Fibroblast of skin of back (primary cell): ENCODE results near the gene NENF. TPM values are rescaled to one million over a fixed set of nuclear protein-coding genes. Genes with fewer than 3 reads are reported as not detected.
"Not testable (repeated sequence)": the region's sequence is repeated elsewhere in the genome, so short reads cannot be mapped to it uniquely, and the experiment has no call there.

Experiments used
- DNase-seq: peaks from one replicate; pipeline ENCODE4 v3.0.0-alpha.2; 2013
- polyA plus RNA-seq, 2 experiments: library from polyadenylated mRNA; unstranded; fragments of 120-200 nt; gene quantifications; one replicate each; pipeline ENCODE4 v1.2.1, GENCODE V29; 2013; ENCODE audit not compliant: insufficient read length in 2 of 2

The NENF gene
- polyA plus RNA-seq (2013, experiment 1 of 2; ENCODE audit: insufficient read length) = 53.9 TPM
- polyA plus RNA-seq (2013, experiment 2 of 2; ENCODE audit: insufficient read length) = 43.1 TPM

DNA sequence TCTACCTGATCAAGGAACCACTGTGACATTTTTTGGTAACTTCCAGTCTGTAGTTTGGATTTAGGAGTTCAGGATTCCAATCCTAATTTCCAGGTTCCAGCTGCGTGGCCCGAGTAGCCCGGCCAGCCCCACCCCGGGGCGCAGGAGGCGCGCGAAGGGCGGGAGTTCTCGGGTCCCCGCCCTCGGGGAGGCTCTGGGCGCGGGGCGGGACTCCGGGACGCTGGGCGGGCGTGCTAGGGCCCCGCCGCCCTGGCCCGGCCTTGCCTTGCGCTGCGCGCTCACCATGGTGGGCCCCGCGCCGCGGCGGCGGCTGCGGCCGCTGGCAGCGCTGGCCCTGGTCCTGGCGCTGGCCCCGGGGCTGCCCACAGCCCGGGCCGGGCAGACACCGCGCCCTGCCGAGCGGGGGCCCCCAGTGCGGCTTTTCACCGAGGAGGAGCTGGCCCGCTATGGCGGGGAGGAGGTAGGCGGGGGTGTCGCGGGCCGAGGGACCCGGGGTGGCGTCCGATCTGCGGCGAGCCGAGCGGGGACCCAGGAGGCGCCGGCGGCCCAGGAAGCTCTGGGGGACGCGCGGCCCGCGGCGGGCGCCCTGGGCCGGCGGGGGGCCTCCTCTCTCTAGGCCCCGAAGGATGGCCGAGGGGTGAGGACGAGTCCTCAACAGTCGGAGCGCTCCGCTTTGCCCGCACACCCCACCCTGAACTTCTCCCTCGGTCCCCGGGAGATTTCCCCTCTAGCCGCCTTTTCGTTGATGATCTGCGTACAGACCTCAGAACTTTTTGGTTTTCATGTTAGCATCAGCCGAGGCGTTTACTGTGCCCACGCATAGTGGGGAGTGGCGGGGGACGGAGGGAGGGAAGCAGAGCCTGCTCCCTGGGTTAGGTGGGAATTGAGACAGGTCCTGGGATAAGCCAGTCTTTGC is at the start of gene NENF:
Gene NENF, plus strand, starts transcription at position 260 of the 916 bp plus-strand sequence. Its CDS starts 24 bp downstream, at position 284.
- peak; percentile 85 for DNase-seq

DNA sequence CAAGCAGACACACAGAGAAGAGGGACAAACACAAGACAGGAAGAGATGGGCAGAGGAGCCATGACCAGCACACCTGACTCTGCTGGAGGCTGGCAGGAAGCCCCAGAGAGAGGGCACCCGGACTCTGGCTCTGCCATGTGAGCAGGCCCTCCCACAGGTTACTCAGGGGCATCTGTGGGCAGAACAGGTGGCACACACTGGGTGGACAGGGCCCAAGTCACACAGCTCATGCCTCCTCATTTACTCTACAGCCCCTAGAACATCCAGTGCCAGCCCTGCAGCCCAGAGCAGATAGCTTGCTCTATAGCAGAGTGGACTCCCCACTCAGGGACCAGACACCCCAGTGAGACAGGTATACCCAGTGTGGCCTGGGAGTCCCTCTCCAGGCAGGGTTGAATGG is 46.7 kb upstream of the NENF start:
- DNase-seq = no peak

DNA sequence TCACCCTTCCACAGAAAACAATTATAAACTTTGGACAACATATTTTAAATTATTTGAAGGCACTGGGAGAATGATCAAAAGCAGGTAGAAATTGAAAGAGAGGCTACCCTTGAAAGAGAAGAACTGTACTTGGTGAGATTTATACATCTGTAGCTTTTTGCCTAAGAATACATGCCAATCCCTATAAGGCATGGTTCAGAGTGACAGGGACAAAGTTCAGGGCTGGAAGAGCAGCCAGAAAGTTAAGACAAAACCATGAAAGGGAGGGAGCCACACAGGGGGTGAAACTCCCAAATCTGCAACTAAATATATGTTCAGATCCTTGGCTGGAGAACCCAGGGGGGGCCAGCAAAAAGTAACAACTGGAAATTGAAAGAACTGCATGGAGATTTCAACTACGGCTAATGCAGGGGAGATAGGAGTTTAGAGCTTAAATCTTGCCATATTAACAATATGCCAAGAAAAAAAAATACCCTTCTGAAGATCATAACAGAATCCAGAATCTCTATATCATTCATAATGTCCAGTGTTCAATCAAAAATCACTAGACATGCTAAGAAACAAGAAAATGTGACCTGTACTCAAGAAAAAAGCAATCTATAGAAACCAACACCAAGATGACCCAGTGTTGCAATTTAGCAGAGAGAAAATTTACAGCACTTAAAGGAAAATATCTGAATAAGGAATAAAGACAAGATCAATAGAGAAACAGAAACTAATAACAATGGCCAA is 43.6 kb upstream of the NENF start:
- no peak for DNase-seq

DNA sequence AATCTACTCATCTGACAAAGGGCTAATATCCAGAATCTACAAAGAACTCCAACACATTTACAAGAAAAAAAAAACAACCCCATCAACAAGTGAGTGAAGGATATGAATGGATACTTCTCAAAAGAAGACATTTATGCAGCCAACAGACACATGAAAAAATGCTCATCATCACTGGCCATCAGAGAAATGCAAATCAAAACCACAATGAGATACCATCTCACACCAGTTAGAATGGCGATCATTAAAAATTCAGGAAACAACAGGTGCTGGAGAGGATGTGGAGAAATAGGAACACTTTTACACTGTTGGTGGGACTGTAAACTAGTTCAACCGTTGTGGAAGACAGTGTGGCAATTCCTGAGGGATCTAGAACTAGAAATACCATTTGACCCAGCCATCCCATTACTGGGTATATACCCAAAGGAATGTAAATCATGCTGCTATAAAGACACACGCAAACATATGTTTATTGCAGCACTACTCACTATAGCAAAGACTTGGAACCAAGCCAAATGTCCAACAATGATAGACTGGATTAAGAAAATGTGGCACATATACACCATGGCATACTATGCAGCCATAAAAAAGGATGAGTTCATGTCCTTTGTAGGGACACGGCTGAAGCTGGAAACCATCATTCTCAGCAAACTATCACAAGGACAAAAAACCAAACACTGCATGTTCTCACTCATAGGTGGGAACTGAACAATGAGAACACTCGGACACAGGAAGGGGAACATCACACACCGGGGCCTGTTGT is 36.9 kb upstream of the NENF start:
- DNase-seq = not testable (repeated sequence)

DNA sequence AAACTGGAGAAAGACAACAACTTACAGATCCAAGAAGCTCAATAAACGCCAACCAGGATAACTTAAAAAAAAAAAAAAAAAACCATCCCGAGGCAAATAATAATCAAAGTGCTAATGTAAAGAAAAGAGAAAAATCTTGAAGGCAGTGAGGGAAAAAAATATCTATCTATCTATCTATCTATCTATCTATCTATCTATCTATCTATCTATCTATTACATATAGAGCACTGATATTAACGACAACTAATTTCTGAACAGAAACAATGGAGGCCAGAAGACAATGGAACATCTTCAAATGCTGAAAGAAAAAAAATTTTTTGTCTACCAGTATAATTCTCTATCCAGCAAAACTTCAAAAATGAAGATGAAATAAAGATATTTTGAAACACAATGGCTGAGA is 36.1 kb upstream of the NENF start:
- no peak for DNase-seq

DNA sequence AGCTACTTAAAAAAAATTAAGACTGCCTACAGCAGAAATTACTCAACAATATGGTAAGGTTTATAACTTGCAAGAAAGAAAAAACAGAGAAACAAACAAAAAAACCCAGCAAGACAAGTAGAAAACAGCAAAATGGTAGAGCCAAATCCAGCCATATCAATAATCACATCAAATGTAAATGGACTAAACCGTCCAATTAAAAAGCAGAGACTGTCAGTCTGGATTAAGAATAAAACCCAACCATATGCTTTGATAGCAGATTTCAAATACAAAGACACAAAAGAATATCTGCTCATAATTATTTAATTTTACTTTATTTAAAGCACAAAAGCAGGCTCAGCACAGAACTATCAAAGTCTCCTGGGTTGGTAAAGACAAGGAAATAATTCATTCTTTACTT is 35.5 kb upstream of the NENF start:
- DNase-seq = no peak

DNA sequence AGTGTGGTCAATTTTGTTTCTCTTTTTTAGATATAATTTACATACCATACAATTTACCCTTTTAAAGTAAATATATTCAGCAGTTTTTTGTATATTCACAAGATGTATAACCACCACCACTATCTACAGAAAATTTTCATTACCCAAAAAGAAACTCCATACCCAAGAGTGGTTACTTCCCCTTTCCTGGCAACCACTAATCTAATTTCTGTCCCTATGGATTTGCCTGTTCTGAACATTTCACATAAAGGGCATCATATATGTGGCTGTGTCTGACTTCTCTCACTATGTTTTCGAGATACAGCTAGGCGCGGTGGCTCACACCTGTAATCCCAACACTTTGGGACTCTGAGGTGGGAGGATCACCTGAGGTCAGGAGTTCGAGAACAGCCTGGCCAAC is 31.7 kb upstream of the NENF start:
- DNase-seq = no peak

DNA sequence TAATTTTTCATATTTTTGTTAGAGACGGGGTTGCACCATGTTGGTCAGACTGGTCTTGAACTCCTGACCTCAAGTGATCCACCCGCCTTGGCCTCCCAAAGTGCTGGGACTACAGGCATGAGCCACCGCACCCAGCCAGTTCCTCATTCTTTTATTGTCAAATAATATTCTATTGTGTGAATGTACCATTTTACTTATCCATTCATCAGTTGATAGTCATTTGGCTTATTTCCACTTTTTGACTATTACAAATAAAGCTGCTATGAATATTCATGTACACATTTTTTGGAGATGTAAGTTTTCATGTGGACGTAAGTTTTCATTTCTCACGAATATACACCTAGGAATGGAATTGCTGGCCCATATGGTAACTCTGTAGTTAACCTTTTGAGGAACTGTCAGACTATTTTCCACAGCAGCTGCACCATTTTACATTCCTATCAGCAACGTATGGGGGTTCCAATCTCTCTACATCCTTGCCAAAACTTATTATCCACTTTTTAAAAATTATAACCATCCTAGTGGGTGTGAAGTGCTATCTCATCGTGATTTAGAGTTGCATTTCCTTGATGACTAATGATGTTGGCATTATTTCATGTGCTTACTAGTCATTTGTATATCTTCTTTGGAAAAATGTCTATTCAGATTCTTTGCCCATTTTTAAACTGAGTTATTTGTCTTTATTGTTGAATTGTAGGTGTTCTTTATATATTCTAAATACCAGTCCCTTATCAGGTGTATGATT is 30.7 kb upstream of the NENF start:
- peak; percentile 57 for DNase-seq

DNA sequence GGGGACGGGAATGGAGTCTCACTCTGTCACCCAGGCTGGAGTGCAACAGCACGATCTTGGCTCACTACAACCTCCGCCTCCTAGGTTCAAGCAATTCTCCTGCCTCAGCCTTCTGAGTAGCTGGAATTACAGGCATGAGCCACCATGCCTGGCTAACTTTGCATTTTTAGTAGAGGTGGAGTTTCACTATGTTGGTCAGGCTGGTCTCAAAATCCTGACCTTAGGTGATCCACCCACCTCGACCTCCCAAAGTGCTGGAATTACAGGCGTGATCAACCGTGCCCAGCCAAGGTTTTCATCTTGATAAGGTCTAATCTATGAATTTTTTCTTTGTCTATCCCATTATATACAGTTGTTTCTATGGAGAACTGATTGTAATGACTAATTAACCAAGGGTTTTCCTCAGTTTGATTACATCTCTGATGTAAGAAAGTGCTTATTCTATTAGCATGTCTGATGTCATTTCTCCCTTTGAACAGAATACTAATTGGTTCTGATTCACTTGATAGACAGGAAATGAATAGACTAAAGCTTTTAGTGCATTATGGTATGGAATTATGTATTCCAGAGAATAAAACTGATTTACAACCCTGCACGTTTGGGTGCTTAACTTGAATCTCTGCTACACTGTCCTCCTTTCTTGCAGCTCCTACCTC is 29.9 kb upstream of the NENF start:
- no peak for DNase-seq

DNA sequence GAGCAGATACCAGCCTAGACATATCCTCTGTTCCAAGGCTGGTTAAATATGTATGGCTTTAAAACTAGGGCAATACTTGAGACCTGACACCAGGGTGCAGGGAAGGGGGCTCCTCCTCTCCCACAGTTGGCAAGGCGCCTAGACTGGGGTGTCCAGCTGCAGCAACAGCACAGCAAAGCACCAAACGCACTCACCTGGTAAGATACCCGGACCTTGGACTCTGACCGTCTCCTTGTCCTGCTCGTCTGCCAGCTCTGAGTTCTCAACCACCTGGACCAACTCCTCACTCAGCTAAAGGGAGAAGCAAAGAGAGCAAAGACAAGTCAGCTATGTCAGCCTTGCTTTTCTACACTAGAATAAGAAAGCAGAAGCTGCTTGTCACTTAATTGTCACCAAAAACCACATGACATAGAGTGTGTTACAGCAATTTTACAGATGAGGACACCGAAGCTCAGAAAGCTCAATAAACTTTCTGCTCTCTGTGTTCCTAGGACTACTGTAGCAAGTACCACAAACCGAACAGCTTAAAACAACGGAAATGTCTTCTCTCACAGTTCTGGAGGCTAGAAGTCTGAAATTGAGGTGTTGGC is 22.4 kb upstream of the NENF start:
- DNase-seq = no peak

DNA sequence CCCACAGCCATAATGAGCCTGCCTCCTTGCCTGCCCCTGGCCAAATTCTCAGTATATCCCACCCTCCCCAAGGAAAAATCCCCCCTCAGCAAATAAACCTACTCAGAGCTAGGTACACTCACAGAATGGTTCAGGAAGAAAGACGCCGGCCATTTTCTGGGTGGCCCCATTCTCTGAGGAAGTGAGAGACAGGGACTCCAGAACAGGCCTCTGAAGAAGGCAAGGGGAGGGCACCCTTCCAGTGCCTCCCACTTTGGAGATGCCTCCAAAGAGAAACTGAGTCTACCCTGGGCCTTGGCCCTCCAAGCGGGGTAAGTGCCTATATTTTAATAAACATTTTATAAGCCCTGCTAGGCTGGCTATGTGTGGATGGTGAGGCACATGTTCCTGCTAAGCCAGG is 20.3 kb upstream of the NENF start:
- DNase-seq = no peak

DNA sequence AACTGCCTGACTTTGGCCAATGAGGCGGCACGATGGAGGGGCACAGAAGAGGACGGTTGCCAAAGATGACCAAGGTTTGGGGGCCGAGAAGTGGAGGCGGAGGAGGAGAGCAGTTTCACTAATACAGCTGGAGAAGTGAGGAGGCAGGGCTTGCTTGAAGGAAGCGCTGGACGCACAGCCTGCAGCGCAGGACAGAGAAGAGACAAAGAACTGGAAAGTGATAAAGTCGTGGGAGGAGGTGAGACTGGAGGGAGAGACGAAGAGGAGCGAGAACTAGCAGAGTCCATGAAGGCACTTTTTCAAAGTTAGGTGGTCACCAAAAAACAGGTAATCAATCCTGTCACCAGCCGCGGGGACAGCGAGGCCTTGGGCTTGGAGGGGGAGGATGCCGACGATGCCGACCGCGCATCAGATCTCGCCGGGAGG is 18.8 kb upstream of the NENF start:
- DNase-seq = peak; percentile 20

DNA sequence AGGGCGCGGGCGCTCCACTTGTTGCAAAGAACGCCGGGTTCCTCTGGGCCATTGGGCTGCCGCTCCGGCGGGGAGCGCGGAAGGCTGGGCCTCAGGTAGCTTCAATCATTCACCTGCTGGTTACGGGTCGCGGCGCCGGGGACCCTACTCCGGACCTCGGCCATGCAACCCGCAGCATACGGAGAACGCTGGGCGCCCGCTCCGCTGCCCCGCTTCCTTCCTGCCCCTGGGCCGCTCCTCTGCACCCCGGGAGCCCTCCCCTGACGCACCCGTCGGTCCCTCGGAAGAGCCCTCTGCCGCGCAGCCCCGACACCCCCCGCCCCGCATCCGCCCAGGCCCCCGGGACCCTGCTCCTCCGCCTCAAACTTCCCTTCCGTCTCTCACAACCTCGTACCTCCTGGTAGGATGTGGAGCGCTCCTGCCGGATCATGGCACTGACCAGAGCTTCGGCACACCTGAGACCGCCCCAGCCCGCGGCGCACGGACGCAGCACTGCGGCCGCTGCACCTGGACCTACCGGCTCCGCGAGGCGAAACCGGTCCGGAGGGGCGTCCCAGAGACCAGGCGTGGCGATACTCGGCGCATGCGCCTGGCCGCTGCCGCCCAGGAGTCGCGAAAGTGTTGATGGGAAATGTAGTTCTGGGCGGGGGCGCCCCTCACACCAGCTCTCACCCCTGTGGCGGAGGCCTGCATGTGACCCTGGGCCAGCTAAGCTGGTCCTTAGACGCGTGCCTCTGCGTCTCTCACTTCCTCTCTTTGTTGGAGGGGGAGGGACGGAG is 18.2 kb upstream of the NENF start, which contains the start of gene PACC1:
Gene PACC1, minus strand, starts transcription at position 559 of the 779 bp plus-strand sequence. Its CDS starts 129 bp downstream, at position 430.
- DNase-seq = peak; percentile 86

DNA sequence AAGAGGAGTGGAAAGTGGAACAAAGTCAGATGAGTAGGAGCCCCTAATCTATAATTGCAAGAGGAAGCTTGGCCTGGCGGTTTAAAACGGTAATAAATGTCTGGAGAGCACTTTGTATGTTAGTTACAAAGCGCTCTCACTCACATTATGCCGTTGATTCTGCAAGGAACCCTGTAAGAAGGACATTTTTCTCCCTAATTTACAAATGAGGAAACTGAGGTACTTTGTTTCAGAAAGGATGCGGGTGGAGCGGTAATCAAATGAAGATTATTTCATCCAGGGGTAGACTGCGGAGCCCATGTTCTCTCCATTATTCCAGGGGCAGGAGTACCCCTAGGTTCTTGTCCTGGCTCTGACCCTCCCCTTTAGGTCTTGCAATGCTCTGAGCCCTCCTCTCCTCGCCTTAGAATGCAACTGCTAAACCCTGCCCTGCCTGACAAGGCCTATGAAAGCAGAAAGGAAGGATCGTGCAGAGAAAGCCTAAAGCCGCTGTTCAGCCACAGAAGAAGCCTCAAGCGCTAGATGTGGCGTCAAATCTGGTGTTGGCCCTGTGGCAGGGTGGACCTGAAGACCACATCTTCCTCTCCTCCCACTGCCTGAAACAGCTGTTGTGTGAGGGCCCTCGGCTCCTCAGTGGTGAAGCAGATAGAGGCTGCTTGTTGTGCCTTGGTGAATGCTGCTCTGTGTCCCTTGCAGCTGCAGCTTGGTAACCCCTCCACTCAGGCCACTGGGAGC is 17.4 kb upstream of the NENF start:
- no peak for DNase-seq

DNA sequence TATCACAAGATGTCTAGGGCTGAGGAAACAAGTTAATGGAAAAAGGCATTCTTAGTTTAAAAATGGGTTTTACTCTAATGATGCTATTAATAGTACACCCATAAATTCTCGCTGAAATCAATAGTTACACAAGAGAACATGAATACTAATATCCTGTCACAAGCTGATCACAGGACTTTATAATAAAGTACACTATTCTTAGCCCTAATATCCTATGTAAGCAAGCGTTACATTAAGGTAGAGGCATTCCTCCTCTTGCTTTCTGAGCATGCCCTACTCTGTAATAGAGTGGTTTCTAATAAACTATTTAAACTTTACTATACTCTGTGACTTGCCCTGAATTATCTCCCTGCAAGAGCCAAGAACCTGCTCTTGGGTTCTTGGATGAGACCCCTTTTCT is 11.6 kb upstream of the NENF start:
- DNase-seq = no peak

DNA sequence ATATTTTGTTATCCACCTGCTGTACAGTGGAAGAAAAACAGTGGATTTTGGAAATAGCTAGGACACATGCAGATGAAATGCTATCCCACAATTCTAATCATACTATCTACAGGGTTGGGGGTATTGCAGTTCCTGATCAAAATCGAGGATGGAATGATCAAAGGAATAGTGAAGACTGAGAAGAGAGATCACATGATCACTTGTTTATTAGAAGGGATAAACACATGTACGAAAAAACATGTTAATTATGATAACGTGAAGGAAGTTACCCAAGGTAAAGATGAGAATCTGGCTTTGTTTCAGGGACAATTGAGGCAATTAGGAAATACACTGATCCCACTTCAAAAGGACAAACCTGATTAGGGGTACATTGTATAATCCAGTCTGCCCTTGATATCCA is 8.8 kb upstream of the NENF start:
- no peak for DNase-seq

DNA sequence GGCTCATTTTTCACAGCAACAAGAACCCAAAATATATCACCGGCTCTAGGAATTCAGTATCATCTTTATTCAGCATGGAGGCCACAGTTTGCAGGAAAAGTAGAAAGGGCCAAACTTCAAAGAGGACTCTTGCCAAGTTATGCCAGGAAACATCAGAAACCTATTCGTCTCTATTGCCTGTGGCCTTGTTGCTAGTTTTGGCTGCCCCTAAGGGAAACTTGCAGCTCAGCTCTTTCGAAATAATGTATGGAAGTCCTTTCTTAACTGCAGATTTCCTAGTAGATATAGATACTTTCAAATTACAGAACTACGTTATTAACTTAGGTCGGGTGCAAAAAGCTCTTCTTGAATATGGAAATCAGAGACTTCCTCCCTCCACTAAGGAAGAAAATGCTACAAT is 4.2 kb upstream of the NENF start:
- DNase-seq = no peak

DNA sequence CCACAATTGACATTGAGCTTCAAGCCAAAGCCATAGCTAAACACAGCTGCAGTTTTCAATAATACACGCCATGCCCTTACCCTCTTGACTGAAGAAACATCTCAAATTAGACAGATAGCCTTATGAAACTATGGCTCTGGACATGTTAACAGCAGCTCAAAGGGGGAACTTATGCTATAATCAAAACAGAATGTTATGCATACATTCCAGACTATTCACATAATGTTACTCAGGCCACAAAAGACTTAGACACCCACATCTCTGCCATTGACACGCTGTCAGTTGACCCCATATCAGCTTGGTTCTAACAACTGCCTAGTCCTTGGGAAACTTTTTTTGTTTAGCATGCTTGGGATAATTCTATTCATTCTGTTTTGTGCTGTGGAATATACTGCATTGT is 2.3 kb upstream of the NENF start:
- peak; percentile 67 for DNase-seq

DNA sequence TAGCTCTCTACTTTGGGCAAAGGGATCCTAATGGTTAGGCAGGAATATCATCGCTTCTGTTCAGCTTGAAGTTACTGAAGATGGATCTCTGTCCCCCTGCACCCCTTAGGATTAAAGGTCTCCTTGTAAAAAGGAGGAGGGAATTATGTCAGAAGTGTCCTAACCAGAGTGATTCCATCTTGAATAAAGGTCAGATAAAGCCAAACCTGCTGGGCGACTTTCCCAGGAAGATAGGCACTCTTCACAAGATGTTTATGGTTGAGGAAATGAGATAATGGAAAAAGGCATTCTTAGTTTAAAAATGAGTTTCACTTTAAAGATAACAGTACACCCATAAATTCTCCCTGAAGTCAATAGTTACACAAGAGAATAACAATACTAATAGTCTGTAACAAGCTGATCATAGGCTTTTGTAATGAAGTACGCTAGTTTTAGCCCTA is 1.7 kb upstream of the NENF start:
- no peak for DNase-seq
